WTC11 (cell line): ENCODE results near the gene TANGO2. TPM values are rescaled to one million over a fixed set of nuclear protein-coding genes. Genes with fewer than 3 reads are reported as not detected.

Experiments
- ATAC-seq: fragments of 200-7000 bp; cut with Tn5 transposase; 2 replicates; pipeline ENCODE4 v1.10.0; 2021; ENCODE audit warnings: mild to moderate bottlenecking, moderate library complexity
- CTCF ChIA-PET: fragments of 300-600 bp; sonication (Branson Sonifier 250); formaldehyde crosslinking; loops from one replicate; lab custom pipeline; 2021; ENCODE audit warnings: antibody characterized with exemption; lab: Charles Lee
- POLR2A ChIA-PET: fragments of 350-600 bp; sonication (Branson Sonifier 250); formaldehyde crosslinking; loops from one replicate; lab custom pipeline; 2021; ENCODE audit warnings: antibody characterized with exemption; lab: Charles Lee
- DNase-seq: peaks from one replicate; pipeline ENCODE4 v3.0.0; 2021; ENCODE audit warnings: low spot score
- H3K27ac Mint-ChIP-seq: 2 replicates; pipeline ENCODE4 v1.8.0; 2021; ENCODE audit warnings: mixed read lengths
- H3K27me3 Mint-ChIP-seq: 2 replicates; pipeline ENCODE4 v1.8.0; 2021; ENCODE audit warnings: low read depth, mild to moderate bottlenecking, moderate library complexity, mixed read lengths
- H3K36me3 Mint-ChIP-seq: 2 replicates; pipeline ENCODE4 v1.8.0; 2021; ENCODE audit warnings: mixed read lengths
- H3K4me1 Mint-ChIP-seq: 2 replicates; pipeline ENCODE4 v1.8.0; 2022; ENCODE audit warnings: mixed read lengths
- H3K4me3 Mint-ChIP-seq: 2 replicates; pipeline ENCODE4 v1.8.0; 2021; ENCODE audit warnings: mild to moderate bottlenecking, moderate library complexity, mixed read lengths
- H3K9me3 Mint-ChIP-seq: 2 replicates; pipeline ENCODE4 v1.8.0; 2021; ENCODE audit warnings: mixed read lengths
- CREM ChIP-seq: sonication (generic); formaldehyde crosslinking; IDR thresholded peaks from 2 replicates; pipeline ENCODE4 v1.8.1; 2022; ENCODE audit warnings: mild to moderate bottlenecking, missing genetic modification reagents, moderate library complexity
- CTCF ChIP-seq: fragments of 200-600 bp; IDR thresholded peaks from 2 replicates; pipeline ENCODE4 v1.8.0; 2022; ENCODE audit warnings: antibody characterized with exemption
- ESRRA ChIP-seq: sonication (generic); formaldehyde crosslinking; IDR thresholded peaks from 2 replicates; pipeline ENCODE4 v1.8.1; 2022; ENCODE audit warnings: mild to moderate bottlenecking, missing genetic modification reagents, borderline replicate concordance
- GTF2I ChIP-seq: fragments of 250-450 bp; sonication (Bioruptor Pico); conservative IDR thresholded peaks from 2 replicates; pipeline ENCODE4 v1.4.0; 2021; ENCODE audit warnings: mild to moderate bottlenecking
- HMGA2 ChIP-seq: fragments of 250-450 bp; sonication (Bioruptor Pico); IDR thresholded peaks from 2 replicates; pipeline ENCODE4 v1.4.0; 2021; ENCODE audit warnings: mild to moderate bottlenecking, moderate library complexity
- IRF1 ChIP-seq: sonication (generic); formaldehyde crosslinking; IDR thresholded peaks from 2 replicates; pipeline ENCODE4 v1.8.0; 2023; ENCODE audit warnings: missing genetic modification reagents
- KAT7 ChIP-seq: sonication (generic); formaldehyde crosslinking; IDR thresholded peaks from 2 replicates; pipeline ENCODE4 v1.8.1; 2023; ENCODE audit warnings: missing genetic modification reagents, mild to moderate bottlenecking, borderline replicate concordance
- NR2C2 ChIP-seq: sonication (generic); formaldehyde crosslinking; IDR thresholded peaks from 2 replicates; pipeline ENCODE4 v1.8.0; 2022; ENCODE audit warnings: mild to moderate bottlenecking, missing genetic modification reagents
- OVOL2 ChIP-seq: fragments of 250-450 bp; sonication (Bioruptor Pico); IDR thresholded peaks from 2 replicates; pipeline ENCODE4 v1.9.0; 2021; ENCODE audit warnings: mild to moderate bottlenecking, borderline replicate concordance
- SP1 ChIP-seq: sonication (generic); formaldehyde crosslinking; conservative IDR thresholded peaks from 2 replicates; pipeline ENCODE4 v1.8.1; 2022; ENCODE audit warnings: missing genetic modification reagents
- TCF7 ChIP-seq: sonication (generic); formaldehyde crosslinking; IDR thresholded peaks from 2 replicates; pipeline ENCODE4 v1.8.0; 2022; ENCODE audit warnings: mild to moderate bottlenecking, low read depth, missing genetic modification reagents, moderate library complexity
- TEAD4 ChIP-seq: sonication (generic); formaldehyde crosslinking; IDR thresholded peaks from 2 replicates; pipeline ENCODE4 v1.8.0; 2022; ENCODE audit warnings: mild to moderate bottlenecking, missing genetic modification reagents
- TP53 ChIP-seq: sonication (generic); formaldehyde crosslinking; IDR thresholded peaks from 2 replicates; pipeline ENCODE4 v1.8.1; 2023; ENCODE audit warnings: mild to moderate bottlenecking, missing genetic modification reagents
- USF1 ChIP-seq: sonication (generic); formaldehyde crosslinking; IDR thresholded peaks from 2 replicates; pipeline ENCODE4 v1.8.0; 2022; ENCODE audit warnings: mild to moderate bottlenecking, missing genetic modification reagents
- USF2 ChIP-seq: sonication (generic); formaldehyde crosslinking; IDR thresholded peaks from 2 replicates; pipeline ENCODE4 v1.8.1; 2023; ENCODE audit warnings: mild to moderate bottlenecking, missing genetic modification reagents, moderate library complexity
- ZMAT4 ChIP-seq: fragments of 250-450 bp; sonication (Bioruptor Pico); IDR thresholded peaks from 2 replicates; pipeline ENCODE4 v1.9.0; 2021; ENCODE audit warnings: mild to moderate bottlenecking
- ZNF219 ChIP-seq: sonication (generic); formaldehyde crosslinking; IDR thresholded peaks from 2 replicates; pipeline ENCODE4 v1.8.0; 2023; ENCODE audit warnings: missing genetic modification reagents, mild to moderate bottlenecking, borderline replicate concordance
- ZNF423 ChIP-seq: fragments of 250-450 bp; sonication (Bioruptor Pico); IDR thresholded peaks from 2 replicates; pipeline ENCODE4 v2.1.2; 2022; ENCODE audit warnings: mild to moderate bottlenecking, moderate library complexity
- ZSCAN18 ChIP-seq: fragments of 250-450 bp; sonication (Bioruptor Pico); IDR thresholded peaks from 2 replicates; pipeline ENCODE4 v2.1.2; 2022; ENCODE audit warnings: mild to moderate bottlenecking, moderate library complexity
- total RNA-seq: library from RNA; stranded (reverse); gene quantifications from 3 replicates; pipeline ENCODE4 v1.2.3, GENCODE V29; 2021

Gene TANGO2
- total RNA-seq, 1 experiment from 2014 or later: 14.8 TPM

- TF ChIP-seq USF2 (CRISPR knock-in tag) (no peak), ZNF219 (no peak), NR2C2 (CRISPR knock-in tag) (no peak), CREM (CRISPR knock-in tag) (no peak), ZMAT4 (CRISPR knock-in tag) (no peak), HMGA2 (CRISPR knock-in tag) (no peak)
These were observed 15.9 kb downstream of the TANGO2 start (continued) for GRCh38 chr22:20036535-20037392.

- no peaks in the 10 kb centered on the region for H3K27me3 Mint-ChIP-seq
- CTCF ChIA-PET: interaction anchor here (1.4 kb wide), 1 partner anchor 24 kb away, joined by 6 read pairs; no protein-coding TSS in a partner anchor
- H3K9me3 Mint-ChIP-seq: no peaks in the 10 kb centered on the region
- no peak for DNase-seq
- no peaks in the 10 kb centered on the region for H3K4me1 Mint-ChIP-seq
- no peak overlapping the region for H3K4me3 Mint-ChIP-seq
- TF ChIP-seq ZSCAN18 (CRISPR knock-in tag) (no peak), SP1 (CRISPR knock-in tag) (no peak), USF2 (CRISPR knock-in tag) (no peak), TEAD4 (CRISPR knock-in tag) (no peak), TP53 (no peak), GTF2I (CRISPR knock-in tag) (no peak), TCF7 (no peak), IRF1 (CRISPR knock-in tag) (no peak), USF1 (CRISPR knock-in tag) (no peak), CTCF (no peak), OVOL2 (CRISPR knock-in tag) (no peak), ZNF423 (CRISPR knock-in tag) (no peak), KAT7 (CRISPR knock-in tag) (no peak), ESRRA (CRISPR knock-in tag) (no peak)
- TF ChIP-seq, all 79 proteins: peak for 0
- Mint-ChIP-seq H3K27ac (no peak overlapping the region; the same call in 1 of the 2 replicates), H3K36me3 (no peaks in the 10 kb centered on the region)
- POLR2A ChIA-PET: no interaction called here
- no peak for ATAC-seq
These were observed 16.5 kb downstream of the TANGO2 start for GRCh38 chr22:20037419-20037818.
